Measurements from ENCODE around the gene RUNDC1.

DNA sequence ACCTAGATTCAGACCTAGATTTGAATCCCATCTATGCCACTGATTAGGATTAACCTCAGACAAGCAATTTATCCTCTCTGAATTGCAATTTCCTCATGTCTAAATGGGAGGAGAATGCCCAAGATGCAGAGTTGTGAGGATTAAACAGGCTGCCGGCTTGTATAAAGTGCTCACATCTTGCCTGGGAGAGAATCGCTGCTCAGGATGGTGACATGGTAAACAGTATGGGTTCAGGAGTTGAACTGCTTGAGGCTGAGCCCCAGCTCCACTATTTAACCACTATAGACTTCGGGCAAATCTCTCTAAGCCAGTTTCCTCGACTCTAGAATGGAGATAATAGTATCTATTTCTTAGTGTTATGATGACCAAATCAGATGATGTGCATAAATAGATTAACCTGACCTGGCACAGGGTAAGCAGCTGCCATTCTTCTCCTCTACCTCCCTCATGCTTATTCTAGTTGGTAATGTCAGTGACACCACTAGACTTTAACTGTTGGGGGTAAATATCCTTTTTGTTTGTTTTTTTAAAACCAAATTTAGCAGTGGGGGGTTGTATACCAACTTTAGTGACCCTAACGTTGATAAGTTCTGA, 17.1 kb downstream of the RUNDC1 start:
- no peak for TF ChIP-seq TCF7L2 (IDR thresholded peaks at IDR 0.05; ENCODE audit: borderline replicate concordance, low read depth, low read length)
- no peak for TF ChIP-seq ZNF596 (tag by site-specific recombination; IDR thresholded peaks at IDR 0.05)

Data from HEK293 (cell line).